GM13977 (cell line): ENCODE results near the gene MED25.

Experiments used
- DNase-seq: peaks from one replicate; pipeline ENCODE4 v3.0.0; 2012; ENCODE audit warnings: low spot score
- in situ Hi-C: fragments of 300-500 bp; cut with MboI; formaldehyde crosslinking; loops from one replicate; pipeline ENCODE4 v1.12.0; 2022; ENCODE audit warnings: low sequenced_read_pairs, low pct_unique_long_range_greater_than_20kb, mixed read lengths, inconsistent platforms; ENCODE audit not compliant: unreplicated experiment
- TF ChIP-seq, protein P1 (sequence below): IDR thresholded peaks from 2 replicates; pipeline ENCODE4 v1.5.1; 2012; ENCODE audit warnings: mild to moderate bottlenecking, control low read depth; ENCODE audit not compliant: insufficient read depth; ENCODE audit errors: extremely low read depth, missing control alignments

Gene MED25

DNA sequence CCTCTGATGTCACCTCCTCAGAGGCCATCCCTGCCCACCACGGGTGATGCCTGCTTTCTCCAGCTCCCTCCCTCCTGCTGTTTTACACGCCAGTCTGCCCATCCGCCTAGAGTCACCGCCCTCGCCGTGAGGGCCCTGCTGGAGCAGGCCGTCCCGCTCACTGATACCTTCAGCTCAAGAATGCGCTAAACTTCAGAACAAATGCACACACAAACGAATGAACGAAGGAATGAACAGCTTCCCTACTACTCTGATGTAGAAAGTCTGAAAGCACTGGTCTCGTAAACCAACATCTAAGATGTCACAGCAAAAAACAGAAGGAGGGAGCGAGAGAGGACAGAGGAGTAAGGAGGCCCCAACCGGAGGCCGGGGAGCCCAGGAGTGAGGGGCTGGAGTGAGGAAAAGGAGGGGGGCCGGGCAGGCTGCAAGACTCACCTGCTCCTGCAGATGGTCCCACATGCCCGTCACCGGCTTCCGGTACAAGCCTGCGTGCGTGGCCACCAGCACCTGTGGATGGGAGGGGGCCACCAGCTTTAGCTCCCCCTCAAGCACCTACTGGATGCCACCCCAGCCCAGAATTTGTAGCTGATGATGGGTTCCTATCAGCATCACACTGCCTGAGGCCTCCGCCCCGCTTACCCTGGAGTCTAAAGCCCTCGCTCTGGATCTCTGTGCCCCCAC lies 45.3 kb downstream of the MED25 start:
- TF ChIP-seq, protein P1, sequence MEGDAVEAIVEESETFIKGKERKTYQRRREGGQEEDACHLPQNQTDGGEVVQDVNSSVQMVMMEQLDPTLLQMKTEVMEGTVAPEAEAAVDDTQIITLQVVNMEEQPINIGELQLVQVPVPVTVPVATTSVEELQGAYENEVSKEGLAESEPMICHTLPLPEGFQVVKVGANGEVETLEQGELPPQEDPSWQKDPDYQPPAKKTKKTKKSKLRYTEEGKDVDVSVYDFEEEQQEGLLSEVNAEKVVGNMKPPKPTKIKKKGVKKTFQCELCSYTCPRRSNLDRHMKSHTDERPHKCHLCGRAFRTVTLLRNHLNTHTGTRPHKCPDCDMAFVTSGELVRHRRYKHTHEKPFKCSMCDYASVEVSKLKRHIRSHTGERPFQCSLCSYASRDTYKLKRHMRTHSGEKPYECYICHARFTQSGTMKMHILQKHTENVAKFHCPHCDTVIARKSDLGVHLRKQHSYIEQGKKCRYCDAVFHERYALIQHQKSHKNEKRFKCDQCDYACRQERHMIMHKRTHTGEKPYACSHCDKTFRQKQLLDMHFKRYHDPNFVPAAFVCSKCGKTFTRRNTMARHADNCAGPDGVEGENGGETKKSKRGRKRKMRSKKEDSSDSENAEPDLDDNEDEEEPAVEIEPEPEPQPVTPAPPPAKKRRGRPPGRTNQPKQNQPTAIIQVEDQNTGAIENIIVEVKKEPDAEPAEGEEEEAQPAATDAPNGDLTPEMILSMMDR: no peak
- in situ Hi-C loops: no loop called here
- no peak for DNase-seq

DNA sequence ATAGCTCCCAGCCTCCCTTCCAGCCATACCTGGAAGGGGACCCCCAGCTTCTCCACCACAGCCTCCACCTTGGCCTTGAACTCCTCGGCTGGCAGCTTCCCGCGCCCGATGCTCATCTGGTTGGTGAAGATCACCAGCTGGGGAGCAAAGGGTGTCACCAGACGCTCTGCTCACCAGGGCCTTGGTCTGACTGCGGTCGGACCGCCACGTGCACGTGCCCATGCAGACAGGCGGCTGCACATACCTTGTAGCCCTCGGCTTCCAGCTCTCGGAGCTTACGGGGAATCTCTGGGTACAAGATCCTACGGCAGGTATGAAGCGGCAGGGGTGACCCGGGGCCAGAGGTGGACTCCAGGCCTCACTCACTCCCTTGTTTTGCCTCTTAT lies 45.8 kb downstream of the MED25 start:
- TF ChIP-seq, protein P1: no peak
- in situ Hi-C loops: no loop called here
- DNase-seq: no peak

DNA sequence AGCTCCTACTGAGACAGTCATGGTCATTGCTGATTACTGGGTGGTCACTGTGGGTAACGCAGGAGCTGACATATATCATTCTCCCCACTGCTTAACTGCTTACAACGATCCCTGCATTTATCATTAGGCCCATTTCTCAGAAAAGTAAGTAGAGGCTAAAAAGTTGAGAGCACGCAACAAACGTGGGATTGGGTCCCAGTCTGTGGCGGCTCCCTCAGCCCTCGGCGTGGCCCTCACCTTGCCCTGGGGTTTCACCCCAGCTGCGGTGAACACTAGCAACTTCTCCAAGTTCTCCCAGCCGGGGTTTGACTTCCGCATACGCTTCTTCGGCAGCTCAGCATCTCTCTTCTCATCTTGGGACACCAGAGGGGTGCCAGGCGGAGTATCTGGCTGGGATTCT lies 46.8 kb downstream of the MED25 start:
- in situ Hi-C loops: no loop called here
- no peak for DNase-seq
- TF ChIP-seq, protein P1: no peak

DNA sequence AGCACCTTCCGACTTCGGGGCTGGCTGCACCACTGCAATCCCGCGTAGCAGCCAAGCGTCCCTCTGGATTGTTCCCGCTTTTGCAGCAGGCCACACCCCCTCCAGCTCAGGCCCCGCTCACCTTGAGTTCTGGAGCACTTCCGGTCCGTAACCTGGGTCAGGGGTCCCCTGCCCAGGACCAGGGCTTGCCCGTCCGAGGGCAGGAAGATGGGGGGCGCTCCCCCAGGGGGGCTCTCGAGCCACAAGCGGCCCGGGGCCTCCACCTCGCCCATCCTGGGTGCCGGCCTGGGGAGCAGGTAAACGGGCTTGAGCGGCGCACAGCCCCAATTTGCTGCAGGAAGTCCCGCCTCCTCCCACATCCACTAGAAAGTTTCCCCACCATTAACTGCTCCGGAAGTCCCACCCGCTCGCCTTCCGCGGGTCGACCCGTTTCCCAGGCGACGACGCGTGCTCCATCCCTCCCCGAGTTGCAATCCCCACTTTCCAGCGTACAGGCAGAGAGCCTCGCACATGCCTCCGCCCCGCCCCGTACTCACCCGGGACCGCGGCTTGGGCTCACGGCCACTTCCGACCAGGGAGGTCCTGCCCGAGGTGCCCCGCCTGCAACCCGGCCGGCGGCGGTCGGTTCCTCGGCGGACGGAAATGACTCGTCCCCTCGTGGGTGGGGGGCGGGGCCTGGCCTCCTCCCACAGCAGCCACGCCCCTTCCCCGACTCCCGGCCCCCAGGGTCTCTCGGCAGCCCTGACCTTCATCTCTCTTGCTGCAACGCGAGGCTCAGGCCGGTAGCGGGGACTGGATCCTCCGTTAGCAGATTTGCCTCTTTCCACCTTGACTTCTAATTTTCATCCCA lies 49.1 kb downstream of the MED25 start, which contains the start of gene PNKP:
PNKP (minus strand) TSS at position 644 of the 850 bp plus-strand sequence; CDS start at position 272, 372 bp downstream.
- TF ChIP-seq, protein P1: no peak
- in situ Hi-C loops: no loop called here
- peak; percentile 97 for DNase-seq

DNA sequence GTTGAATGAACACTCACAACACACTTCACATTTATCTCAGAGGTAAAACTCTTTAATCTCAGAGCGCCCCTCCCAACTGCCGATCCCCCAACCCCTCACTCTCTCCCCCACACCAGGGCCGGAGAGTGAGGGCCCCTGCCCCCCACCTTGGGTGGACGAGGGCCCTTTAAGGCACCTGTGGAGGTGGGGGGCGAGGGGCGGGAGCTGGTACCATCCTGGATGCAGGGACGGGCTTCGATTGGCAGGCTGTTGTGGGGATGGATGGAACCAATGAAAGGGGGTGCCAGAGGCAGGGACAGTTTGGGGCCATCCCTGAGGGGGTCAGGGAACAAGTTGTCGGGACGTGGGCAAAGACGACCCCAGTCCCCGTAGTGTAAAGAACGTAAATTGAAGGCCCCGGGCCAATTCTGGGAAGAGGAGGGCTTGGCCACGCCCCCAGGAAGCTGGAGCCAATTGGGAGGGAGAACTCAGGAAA lies 51.0 kb downstream of the MED25 start:
- in situ Hi-C loops: no loop called here
- TF ChIP-seq, protein P1: no peak
- no peak for DNase-seq

DNA sequence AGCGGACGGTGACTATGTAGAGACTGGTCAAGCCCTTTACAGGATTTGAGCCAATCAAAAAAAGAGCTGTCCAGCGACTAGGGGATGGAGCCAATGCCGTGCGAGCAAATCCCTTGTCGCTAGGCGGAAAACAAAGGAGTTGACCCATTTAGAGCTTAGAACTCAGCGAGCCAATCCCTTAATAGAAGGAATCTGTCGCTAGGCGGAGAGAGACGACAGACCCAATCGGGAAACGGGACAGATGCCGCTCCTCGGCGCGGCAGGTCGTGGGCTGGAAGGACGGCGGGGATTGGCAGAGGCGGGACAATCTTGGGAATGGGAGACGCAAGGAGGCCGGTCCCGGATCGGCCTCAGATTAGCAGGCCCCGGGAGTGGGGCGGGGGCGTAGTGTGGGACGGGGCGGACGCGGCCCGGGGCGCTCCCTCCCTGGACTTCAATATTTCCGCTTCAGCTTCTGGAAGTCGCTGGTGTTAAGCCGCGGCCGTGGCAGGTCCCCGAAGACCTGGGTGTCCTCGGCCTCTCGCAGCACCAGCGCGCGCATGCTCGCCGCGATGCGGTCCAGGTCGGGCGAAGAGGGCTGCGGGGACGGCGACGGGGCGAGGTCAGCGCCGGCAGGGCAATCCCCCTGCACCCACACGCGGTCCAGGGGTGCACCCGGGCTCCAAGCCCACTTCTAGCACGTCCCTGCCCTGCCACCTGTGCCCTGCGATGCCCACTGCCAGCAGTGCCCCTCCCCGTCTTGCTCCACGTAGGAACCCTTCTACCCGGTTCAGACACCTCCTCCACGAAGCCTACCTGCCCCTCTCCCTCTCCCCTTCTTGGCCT lies 51.6 kb downstream of the MED25 start:
- TF ChIP-seq, protein P1: no peak
- in situ Hi-C loops: no loop called here
- DNase-seq: peak; percentile 94
